GM12878 (cell line): ENCODE results near the gene TBC1D22B. TPM values are rescaled to one million over a fixed set of nuclear protein-coding genes. Genes with fewer than 3 reads are reported as not detected.

Experiments used
- ATAC-seq: fragments of 200-7000 bp; cut with Tn5 transposase; 3 replicates; pipeline ENCODE4 v1.9.1; 2020; ENCODE audit warnings: mild to moderate bottlenecking, moderate library complexity
- BruUV-seq: library from RNA; stranded (reverse); fragments of 400-500 nt; replicated peaks from 2 replicates; lab custom pipeline; 2021; lab: Mats Ljungman, UMichigan
- CTCF ChIA-PET: fragments of 300-600 bp; sonication (Branson Sonifier 250); formaldehyde crosslinking; extraction: SDS; loops from one replicate; lab custom pipeline; 2021; ENCODE audit warnings: inconsistent platforms; lab: Yijun Ruan, JAX
- POLR2A ChIA-PET: fragments of 350-600 bp; formaldehyde crosslinking; extraction: SDS; loops from one replicate; lab custom pipeline; 2021; ENCODE audit warnings: inconsistent platforms; lab: Charles Lee
- RAD21 ChIA-PET: fragments of 300-600 bp; sonication (Branson Sonifier 250); formaldehyde crosslinking; loops from one replicate; lab custom pipeline; 2023; ENCODE audit warnings: antibody characterized with exemption; ENCODE audit not compliant: unreplicated experiment; lab: Charles Lee
- SMC1A ChIA-PET: fragments of 300-600 bp; sonication (Branson Sonifier 250); formaldehyde crosslinking; loops from one replicate; lab custom pipeline; 2023; ENCODE audit not compliant: unreplicated experiment, uncharacterized antibody; lab: Charles Lee
- DNase-seq: peaks from one replicate; pipeline ENCODE4 v3.0.0-alpha.2; 2011; ENCODE audit warnings: low read depth, low spot score
- FAIRE-seq: peaks from 3 replicates; lab custom pipeline; 2011; peaks lifted over from hg19 to GRCh38; lab: Jason Lieb, UNC
- H2AFZ ChIP-seq: 2 replicates; pipeline ENCODE4 v1.6.0; 2011; ENCODE audit warnings: low read depth, low read length, control low read depth; ENCODE audit not compliant: control insufficient read depth
- H3K27ac ChIP-seq: 2 replicates; pipeline ENCODE4 v1.5.1; 2011; ENCODE audit warnings: control low read depth; ENCODE audit not compliant: control insufficient read depth, insufficient read depth
- H3K27me3 ChIP-seq, 2 experiments: replicated peaks in 1 of 2; 2 replicates each; pipeline versions ENCODE4 v1.6.0 to v1.6.1; 2011; ENCODE audit warnings: low read length in 1 of 2; ENCODE audit not compliant: control insufficient read depth in 2 of 2, insufficient read depth in 2 of 2
- H3K36me3 ChIP-seq, 2 experiments: 2 replicates each; pipeline ENCODE4 v1.5.1; 2011; ENCODE audit warnings: low read length in 1 of 2; ENCODE audit not compliant: control insufficient read depth in 2 of 2, insufficient read depth in 2 of 2
- H3K4me1 ChIP-seq: 2 replicates; pipeline ENCODE4 v1.6.1; 2011; ENCODE audit warnings: mild to moderate bottlenecking, low read length, moderate library complexity, mixed read lengths; ENCODE audit not compliant: control insufficient read depth, insufficient read depth
- H3K4me2 ChIP-seq: 2 replicates; pipeline ENCODE4 v1.6.0; 2011; ENCODE audit warnings: control low read depth; ENCODE audit not compliant: control insufficient read depth, insufficient read depth
- H3K4me3 ChIP-seq: fragments of 200-600 bp; sonication (generic); 2 replicates; pipeline ENCODE4 v1.5.1; 2016
- H3K79me2 ChIP-seq: 2 replicates; pipeline ENCODE4 v1.6.0; 2011; ENCODE audit warnings: low read length; ENCODE audit not compliant: control insufficient read depth, insufficient read depth
- H3K9ac ChIP-seq: 2 replicates; pipeline ENCODE4 v1.8.0; 2011; ENCODE audit warnings: low read length, control low read depth, mixed read lengths; ENCODE audit not compliant: control insufficient read depth, insufficient read depth
- H3K9me3 ChIP-seq: replicated peaks from 3 replicates; pipeline ENCODE4 v1.5.1; 2011; ENCODE audit warnings: mild to moderate bottlenecking, low read length; ENCODE audit not compliant: control insufficient read depth, insufficient read depth
- H4K20me1 ChIP-seq: 2 replicates; pipeline ENCODE4 v1.6.0; 2011; ENCODE audit not compliant: control insufficient read depth, insufficient read depth
- BCL3 ChIP-seq: IDR thresholded peaks from 2 replicates; pipeline ENCODE4 v1.6.1; 2011; ENCODE audit warnings: borderline replicate concordance, low read depth, mild to moderate bottlenecking, moderate library complexity, low read length; ENCODE audit not compliant: insufficient read depth, poor library complexity, severe bottlenecking
- CTCF ChIP-seq, 3 experiments: IDR thresholded peaks in 2 of 3; conservative IDR thresholded peaks in 1 of 3; 2 replicates each; pipeline ENCODE4 v1.5.1; 2011; ENCODE audit warnings: low read depth in 3 of 3, low read length in 3 of 3, mild to moderate bottlenecking in 3 of 3, control low read depth in 2 of 3, moderate library complexity in 2 of 3, inconsistent platforms in 1 of 3, mixed read lengths in 1 of 3; ENCODE audit not compliant: control insufficient read depth in 2 of 3, insufficient read depth in 1 of 3; ENCODE audit errors: extremely low read depth in 1 of 3
- HDAC6 ChIP-seq: fragments of 200-600 bp; sonication (generic); IDR thresholded peaks from one replicate; pipeline ENCODE4 v1.8.0; 2017; ENCODE audit warnings: antibody characterized with exemption; ENCODE audit not compliant: unreplicated experiment
- IRF4 ChIP-seq: IDR thresholded peaks from 2 replicates; pipeline ENCODE4 v1.6.1; 2011; ENCODE audit warnings: low read depth, low read length
- JUND ChIP-seq: IDR thresholded peaks from 2 replicates; pipeline ENCODE4 v1.6.1; 2012; ENCODE audit warnings: low read depth, mild to moderate bottlenecking, low read length, improper control_type of control experiment, moderate library complexity
- NFXL1 ChIP-seq: fragments of 450-650 bp; IDR thresholded peaks from 2 replicates; pipeline ENCODE4 v1.6.1; 2017; ENCODE audit warnings: antibody characterized with exemption, mild to moderate bottlenecking, borderline replicate concordance
- RAD21 ChIP-seq: IDR thresholded peaks from 2 replicates; pipeline ENCODE4 v1.6.1; 2011; ENCODE audit warnings: mild to moderate bottlenecking, low read depth, low read length, moderate library complexity; ENCODE audit not compliant: insufficient read depth
- RUNX3 ChIP-seq: IDR thresholded peaks from 2 replicates; pipeline ENCODE4 v1.6.1; 2012; ENCODE audit warnings: low read length, inconsistent platforms
- TARDBP ChIP-seq: IDR thresholded peaks from 2 replicates; pipeline ENCODE4 v1.6.1; 2016; ENCODE audit warnings: borderline replicate concordance
- ZBTB33 ChIP-seq: fragments of 450-650 bp; IDR thresholded peaks from 2 replicates; pipeline ENCODE4 v1.6.1; 2017; ENCODE audit warnings: mild to moderate bottlenecking
- ZSCAN29 ChIP-seq: fragments of 450-650 bp; IDR thresholded peaks from 2 replicates; pipeline ENCODE4 v1.6.1; 2017; ENCODE audit warnings: mild to moderate bottlenecking, moderate library complexity
- WGBS: methylation state at CpG from one replicate; pipeline ENCODE4 v1.1.6; 2016; ENCODE audit warnings: low lambda C conversion rate; ENCODE audit not compliant: insufficient replicate concordance, insufficient coverage; ENCODE audit errors: missing lambda C conversion rate; 5-methylcytosine and 5-hydroxymethylcytosine counted together
- in situ Hi-C: fragments of 300-500 bp; cut with MboI; formaldehyde crosslinking; loops from 9 replicates; pipeline ENCODE4 v1.14.3; 2018; ENCODE audit warnings: mixed read lengths
- intact Hi-C: fragments of 100-400 bp; cut with micrococcal nuclease; formaldehyde crosslinking; loops from one replicate; pipeline ENCODE4 v1.14.2; 2022; ENCODE audit not compliant: unreplicated experiment
- polyA plus RNA-seq, 11 experiments: library from polyadenylated mRNA; depleted of rRNA in 4 of 11; unstranded in 6 of 11; stranded (reverse) in 5 of 11; fragments of >200 nt; fragmentation: Nextera tagmentation in 4 of 11; fragmentation: Illumina TruSeq in 1 of 11; extraction: Ambion mirVana in 4 of 11; extraction: Trizol in 1 of 11; gene quantifications; 1 replicate in 1 of 11; 2 replicates in 10 of 11; pipeline versions ENCODE4 v1.2.1 to v1.2.3, GENCODE V29; 2011 to 2016; ENCODE audit warnings: inconsistent platforms in 2 of 11, missing spikeins in 2 of 11, low read depth in 1 of 11
- total RNA-seq, 4 experiments: library from RNA; depleted of rRNA in 3 of 4; stranded (reverse); fragments of >200 nt in 3 of 4; fragmentation: Illumina TruSeq in 1 of 4; extraction: Trizol in 1 of 4; gene quantifications; 2 replicates each; pipeline versions ENCODE4 v1.2.1 to v1.2.3, GENCODE V29; 2013 to 2021

Gene TBC1D22B
- total and polyA plus RNA-seq, 10 of the 15 experiments (the other 5 are each of a cell fraction or from before 2014, with no cell fraction given) = 3.4 to 18.7 (median 14.1) TPM

- no peak for TF ChIP-seq NFXL1
- no peak for TF ChIP-seq TARDBP
- no peak for TF ChIP-seq IRF4
- TF ChIP-seq HDAC6 = no peak
- TF ChIP-seq ZSCAN29 = no peak
- TF ChIP-seq, all 136 proteins: peak for 0
These were observed 104.7 kb downstream of the TBC1D22B start (continued) for GRCh38 chr6:37362101-37362828.

- Histone ChIP-seq H3K9me3 (no peaks in the 10 kb centered on the region), H3K9ac (no peak overlapping the region), H3K27me3 (no peaks in the 10 kb centered on the region), H3K36me3 (peaks cover 2 to 23% of the 10 kb centered on the region in 2 experiments; a peak in 3 of 4 replicates), H3K4me3 (no peak overlapping the region), H3K79me2 (no peaks in the 10 kb centered on the region), H3K27ac (no peak overlapping the region), H4K20me1 (peaks cover 3% of the 10 kb centered on the region; the same call in 1 of the 2 replicates), H3K4me1 (peaks cover 14% of the 10 kb centered on the region), H2AFZ (no peak overlapping the region), H3K4me2 (no peak overlapping the region)
- RAD21 ChIA-PET = interaction anchor here (0.6 to 1.7 kb wide), 3 partner anchors 13 to 51 kb away, joined by 3 to 5 read pairs (median 3); no protein-coding TSS in a partner anchor
- CTCF ChIA-PET = interaction anchor here (1.4 to 2.1 kb wide), 3 partner anchors 15 to 200 kb away, joined by 5 to 12 read pairs (median 7); no protein-coding TSS in a partner anchor
- DNase-seq = no peak
- POLR2A ChIA-PET = no interaction called here
- in situ Hi-C loops = no loop called here
- intact Hi-C loops = no loop called here
- no peak for FAIRE-seq
- WGBS = 97% methylated on average over 2 of the region's 2 CpGs
- ATAC-seq = no peak
- BruUV-seq = no TSS peak
- SMC1A ChIA-PET = interaction anchor here (0.7 to 1.6 kb wide), 5 partner anchors 9 to 77 kb away, joined by 3 to 6 read pairs (median 3); no protein-coding TSS in a partner anchor
- TF ChIP-seq JUND (no peak), BCL3 (no peak), RUNX3 (no peak), CTCF (IDR thresholded peaks at IDR 0.05 in 2 of 3, conservative IDR thresholded peaks at IDR 0.05 in 1 of 3; ENCODE audit: control insufficient read depth in 2 of 3, extremely low read depth in 1 of 3, insufficient read depth in 1 of 3, low read depth in 3 of 3, low read length in 3 of 3) (peak in 1 of 3 experiments; percentile 30; a peak in 1 of 6 replicates), ZBTB33 (no peak), RAD21 (peak; percentile 50)
These were observed 108.2 kb downstream of the TBC1D22B start for GRCh38 chr6:37365791-37366190.
